HG03432 (cell line): ENCODE data around the gene UGT1A7.

Experiments
- ATAC-seq: cut with Tn5 transposase; IDR thresholded peaks from one replicate; pipeline ENCODE4 v1.9.1; 2021; ENCODE audit warnings: mild to moderate bottlenecking, moderate library complexity; ENCODE audit not compliant: unreplicated experiment

The UGT1A7 gene

DNA sequence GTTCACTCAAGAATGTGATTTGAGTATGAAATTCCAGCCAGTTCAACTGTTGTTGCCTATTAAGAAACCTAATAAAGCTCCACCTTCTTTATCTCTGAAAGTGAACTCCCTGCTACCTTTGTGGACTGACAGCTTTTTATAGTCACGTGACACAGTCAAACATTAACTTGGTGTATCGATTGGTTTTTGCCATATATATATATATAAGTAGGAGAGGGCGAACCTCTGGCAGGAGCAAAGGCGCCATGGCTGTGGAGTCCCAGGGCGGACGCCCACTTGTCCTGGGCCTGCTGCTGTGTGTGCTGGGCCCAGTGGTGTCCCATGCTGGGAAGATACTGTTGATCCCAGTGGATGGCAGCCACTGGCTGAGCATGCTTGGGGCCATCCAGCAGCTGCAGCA, 78.3 kb downstream of the UGT1A7 start, which contains the start of gene UGT1A1:
TSS of gene UGT1A1 (plus strand) at position 228 of the 400 bp plus-strand sequence. CDS start at position 246, 18 bp downstream.
- ATAC-seq: no peak

DNA sequence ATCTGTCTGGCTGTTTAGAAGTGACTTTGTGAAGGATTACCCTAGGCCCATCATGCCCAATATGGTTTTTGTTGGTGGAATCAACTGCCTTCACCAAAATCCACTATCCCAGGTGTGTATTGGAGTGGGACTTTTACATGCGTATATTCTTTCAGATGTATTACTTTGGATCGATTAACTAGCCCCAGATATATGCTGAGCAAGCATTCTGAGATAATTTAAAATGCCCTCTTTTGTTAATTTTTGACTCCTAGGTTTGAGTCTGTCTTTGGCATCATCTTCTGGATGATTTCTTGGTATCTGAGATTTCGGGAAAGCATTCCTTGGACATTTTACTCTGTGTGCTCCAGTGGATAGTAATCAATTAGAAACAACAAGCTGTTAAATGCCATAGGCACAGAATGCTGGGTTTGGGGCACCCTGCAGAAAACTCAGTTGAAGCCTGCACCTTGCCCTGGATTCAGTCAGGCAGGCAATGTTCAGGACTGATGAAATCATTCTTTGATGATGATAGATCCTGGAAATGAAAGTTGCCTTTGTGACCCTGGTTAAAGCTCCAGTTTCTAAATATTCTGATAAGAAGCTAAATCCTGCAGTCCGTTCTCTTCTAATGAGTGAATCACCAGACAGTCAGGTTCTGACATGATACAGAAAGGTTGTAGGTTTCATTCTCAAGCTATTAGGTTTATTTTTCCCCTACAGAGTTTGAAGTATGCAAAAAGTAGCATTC, 79.5 kb downstream of the UGT1A7 start:
- no peak for ATAC-seq

GRCh38 chr2:233764264-233764663, 82.6 kb downstream of the UGT1A7 start:
- ATAC-seq: no peak

DNA sequence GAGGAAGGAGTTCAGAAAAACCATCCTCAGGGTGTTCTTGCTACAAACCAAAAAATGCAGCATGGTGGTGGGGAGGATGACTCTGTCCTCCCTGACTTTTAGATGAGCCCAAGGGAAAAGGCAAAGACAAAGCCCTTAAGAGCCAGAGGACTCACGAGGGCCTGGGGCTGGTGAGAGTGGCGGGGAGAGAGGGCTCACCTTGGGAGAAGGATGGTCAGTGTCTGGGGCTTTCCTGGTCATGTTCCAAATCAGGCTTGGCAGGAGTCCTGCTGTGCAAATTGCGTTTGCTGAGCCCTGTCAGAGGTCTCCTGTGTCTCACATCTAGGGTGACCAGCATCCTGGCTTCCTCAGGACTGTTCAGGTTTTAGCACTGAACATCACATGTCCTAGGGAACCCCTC, 83.1 kb downstream of the UGT1A7 start:
- no peak for ATAC-seq

GRCh38 chr2:233766416-233766815, 84.7 kb downstream of the UGT1A7 start:
- no peak for ATAC-seq

DNA sequence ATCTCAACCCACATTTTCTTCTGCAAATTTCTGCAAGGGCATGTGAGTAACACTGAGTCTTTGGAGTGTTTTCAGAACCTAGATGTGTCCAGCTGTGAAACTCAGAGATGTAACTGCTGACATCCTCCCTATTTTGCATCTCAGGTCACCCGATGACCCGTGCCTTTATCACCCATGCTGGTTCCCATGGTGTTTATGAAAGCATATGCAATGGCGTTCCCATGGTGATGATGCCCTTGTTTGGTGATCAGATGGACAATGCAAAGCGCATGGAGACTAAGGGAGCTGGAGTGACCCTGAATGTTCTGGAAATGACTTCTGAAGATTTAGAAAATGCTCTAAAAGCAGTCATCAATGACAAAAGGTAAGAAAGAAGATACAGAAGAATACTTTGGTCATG, 86.4 kb downstream of the UGT1A7 start:
- ATAC-seq: no peak

DNA sequence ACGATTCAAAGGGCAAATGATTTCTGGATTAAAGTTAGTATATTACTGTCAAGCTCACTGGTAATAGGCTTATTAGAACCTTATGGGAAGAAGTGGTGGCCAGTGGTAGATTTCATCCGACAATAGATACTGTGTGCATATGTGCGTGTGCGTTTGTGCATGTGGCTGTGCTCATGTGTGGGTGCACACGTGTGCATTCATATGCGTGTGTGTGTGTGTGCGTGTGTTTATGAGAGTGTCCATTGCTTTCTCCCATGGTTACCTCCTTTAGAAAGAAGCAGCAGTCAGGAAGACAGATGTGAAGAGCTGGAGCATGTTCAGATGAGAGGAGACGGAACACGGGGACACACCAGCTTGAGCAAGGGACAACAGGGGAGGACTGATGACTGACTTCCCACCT, 87.6 kb downstream of the UGT1A7 start:
- no peak for ATAC-seq

- ATAC-seq: no peak
These were observed 90.5 kb downstream of the UGT1A7 start for GRCh38 chr2:233772153-233772552.

- no peak for ATAC-seq
These were observed 90.9 kb downstream of the UGT1A7 start for GRCh38 chr2:233772583-233772982.

DNA sequence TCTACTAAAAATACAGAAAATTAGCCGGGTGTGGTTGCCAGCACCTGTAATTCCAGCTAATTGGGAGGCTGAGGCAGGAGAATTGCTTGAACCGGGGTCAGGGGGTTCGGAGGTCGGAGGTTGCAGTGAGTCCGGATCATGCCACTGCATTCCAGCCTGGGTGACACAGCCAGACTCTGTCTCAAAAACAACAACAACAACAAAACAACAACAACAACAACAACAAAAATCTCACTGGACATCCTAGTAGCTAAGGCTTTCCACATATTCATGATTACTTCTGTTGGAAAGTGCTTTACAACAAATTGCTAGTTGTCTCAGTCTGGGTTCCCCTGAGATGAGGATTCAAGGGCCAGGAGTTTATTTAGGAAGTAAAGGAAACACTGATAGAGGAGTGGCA, 92.2 kb downstream of the UGT1A7 start:
- ATAC-seq: no peak

GRCh38 chr2:233775414-233775813, 93.7 kb downstream of the UGT1A7 start:
- ATAC-seq: no peak

DNA sequence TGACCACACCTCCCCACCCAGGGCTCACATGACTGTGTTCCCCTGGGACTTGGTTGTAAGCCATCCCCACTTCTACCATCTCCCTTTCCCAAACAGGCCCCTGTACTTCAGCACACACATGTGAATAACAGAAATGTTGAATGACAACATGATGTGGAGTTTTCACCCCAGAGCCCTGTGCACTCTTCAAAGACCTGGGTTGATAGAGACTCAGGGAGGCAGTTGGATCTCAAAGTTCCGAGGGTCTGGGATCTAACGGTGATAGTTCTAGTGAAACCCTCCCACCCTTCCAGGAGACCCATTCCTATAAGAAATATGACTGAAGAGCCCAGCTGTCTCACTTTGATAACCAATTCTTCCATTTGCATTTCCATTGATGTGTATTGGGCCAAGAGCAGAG, 96.3 kb downstream of the UGT1A7 start, which contains the start of gene MROH2A:
TSS of gene MROH2A (plus strand) at position 301 of the 400 bp plus-strand sequence. CDS start 1,029 bp downstream, outside the sequence.
- no peak for ATAC-seq

- ATAC-seq: no peak
These were observed 98.0 kb downstream of the UGT1A7 start for GRCh38 chr2:233779722-233780121.

DNA sequence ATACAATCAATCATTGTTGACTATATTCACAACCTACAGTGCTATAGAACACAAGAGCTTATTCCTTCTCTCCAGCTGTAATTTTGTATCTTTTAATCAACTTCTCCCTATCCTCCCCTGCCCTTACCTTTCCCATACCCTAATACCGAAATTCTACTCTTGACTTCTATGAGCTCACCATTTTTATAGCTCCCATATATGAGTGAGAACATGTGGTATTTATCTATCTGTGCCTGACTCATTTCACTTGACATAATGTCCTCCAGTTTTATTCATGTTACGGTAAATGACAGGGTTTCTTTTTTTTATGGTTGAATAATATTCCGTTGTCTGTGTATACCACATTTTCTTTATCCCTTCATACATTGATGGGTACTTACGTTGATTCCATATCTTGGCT, 99.1 kb downstream of the UGT1A7 start:
- ATAC-seq: no peak

- ATAC-seq: no peak
These were observed 107.9 kb downstream of the UGT1A7 start for GRCh38 chr2:233789554-233789953.

DNA sequence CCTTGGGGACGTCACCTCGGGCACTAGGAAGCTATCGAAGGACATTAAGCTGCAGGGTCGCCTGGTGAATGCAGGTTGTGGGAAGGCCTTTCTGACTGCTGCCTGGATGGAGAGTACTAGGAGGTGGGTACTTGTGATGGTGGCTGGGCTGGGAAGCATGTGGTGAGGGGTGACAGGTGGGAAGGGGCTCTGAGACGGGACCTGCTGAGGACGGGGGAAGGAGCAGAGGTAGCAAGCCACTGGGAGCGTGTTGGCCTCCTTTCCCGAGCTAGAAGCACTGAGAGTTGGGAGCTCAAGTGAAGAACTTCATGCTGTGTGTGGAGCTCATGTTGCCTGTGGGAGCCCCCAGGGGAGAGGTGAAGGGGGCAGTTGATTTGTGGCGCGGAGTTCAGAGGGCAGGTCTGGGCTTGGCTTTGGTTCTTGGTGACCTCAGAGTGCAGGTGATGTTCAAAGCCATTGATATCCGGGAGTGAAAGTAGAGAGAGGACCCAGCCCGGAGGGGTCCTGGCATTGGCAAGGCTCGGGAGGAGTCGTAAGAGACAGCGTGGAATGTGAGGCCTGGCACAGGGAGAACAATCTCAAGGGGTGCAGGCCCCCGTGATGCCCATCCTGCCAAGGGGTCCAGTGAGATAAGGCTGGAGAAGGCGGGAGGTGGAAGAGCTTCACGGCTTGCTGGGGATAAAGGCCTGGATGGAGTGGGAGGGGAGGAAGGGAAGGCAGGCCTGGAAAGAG, 109.6 kb downstream of the UGT1A7 start:
- ATAC-seq: no peak

- ATAC-seq: no peak
These were observed 110.2 kb downstream of the UGT1A7 start for GRCh38 chr2:233791883-233792329.

DNA sequence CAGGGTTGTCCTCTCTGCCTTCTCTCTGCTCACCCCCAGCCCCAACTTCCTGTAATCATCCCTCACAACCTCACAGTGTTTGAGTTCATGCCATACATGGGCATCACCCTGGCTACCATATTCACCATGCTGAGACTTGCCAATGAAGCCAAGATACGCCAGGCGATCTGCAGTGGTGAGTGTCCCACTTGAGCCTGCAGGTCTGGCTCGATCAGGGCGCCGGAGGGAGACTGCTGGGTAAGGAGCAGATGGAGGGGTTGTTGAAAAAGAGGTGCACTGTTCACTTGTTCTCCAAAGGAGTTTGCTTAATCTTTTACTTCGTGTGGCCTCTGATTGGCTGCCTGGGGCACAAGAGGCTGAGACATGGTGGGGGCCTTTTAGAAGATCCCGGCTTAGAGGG, 111.0 kb downstream of the UGT1A7 start:
- ATAC-seq: no peak

GRCh38 chr2:233793465-233794127, 111.9 kb downstream of the UGT1A7 start:
- ATAC-seq: no peak

DNA sequence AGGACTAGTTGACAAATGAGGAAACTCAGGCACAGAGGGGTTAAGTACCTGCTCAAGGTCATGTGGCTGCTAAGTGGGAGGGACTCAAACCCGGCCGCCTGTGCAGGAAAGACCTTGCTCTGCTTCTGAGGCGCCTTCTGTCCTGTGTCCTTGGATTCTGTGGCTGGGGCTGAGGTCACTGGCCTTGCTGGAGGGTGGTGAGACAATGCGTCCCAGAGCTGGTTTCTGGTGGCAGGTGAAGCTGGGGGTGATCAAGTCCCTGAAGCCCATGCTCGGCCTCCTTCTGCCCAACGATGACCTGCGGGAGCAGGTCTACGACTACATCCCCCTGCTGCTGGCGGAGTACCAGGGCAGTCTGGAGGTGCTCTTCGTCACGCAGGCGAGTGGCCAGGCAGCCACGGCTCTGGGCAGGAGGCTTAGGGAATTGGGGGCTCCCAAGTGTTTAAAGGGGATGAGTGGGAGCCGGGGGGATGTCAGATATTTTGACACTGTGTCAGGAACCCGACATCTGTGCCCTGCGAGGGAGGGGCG, 112.5 kb downstream of the UGT1A7 start:
- no peak for ATAC-seq

DNA sequence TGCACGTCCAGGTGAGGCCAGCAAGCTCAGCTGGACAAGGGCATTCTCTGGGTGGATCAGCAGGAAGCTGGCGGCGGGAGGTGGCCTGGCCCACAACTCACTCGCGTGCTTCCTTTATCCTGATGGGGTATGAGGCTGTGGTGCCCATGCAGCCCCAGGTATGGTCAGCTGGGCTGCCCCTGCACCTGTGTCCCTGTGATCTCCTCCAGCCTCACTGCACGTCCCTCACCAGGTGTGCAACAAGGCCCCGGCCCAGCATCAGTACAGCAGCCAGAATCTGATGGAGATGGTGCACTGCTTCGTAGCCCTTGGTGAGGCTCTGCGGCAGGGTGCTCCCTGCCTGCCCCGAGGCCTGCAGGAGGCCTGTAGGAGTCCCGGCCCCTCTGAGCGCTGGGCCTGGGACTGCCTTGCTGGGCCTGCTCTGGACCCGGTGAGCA, 114.1 kb downstream of the UGT1A7 start:
- no peak for ATAC-seq
